ENCODE measurements around the gene USP6NL.

DNA sequence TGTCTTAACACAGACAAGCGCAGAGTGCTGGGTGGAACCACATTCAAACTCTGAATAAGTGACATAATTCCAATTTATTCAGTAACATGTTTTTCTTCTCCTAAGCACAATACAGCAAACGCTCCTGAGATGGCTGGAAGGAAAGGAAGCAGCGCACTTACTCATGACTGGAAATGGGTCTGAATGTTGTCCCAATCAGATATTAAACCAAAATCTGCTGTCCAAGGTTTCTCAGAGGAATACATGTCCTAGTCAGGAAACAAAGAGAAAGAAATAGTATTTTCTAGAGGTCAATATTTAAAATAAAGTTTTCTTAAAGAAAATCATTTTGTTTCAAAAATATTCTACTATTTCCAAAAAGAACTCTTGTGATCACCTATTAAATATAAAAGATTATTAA, 14.0 kb downstream of the USP6NL start:
- TF ChIP-seq SP1 (IDR thresholded peaks at IDR 0.05) (no peak), BHLHE40 (IDR thresholded peaks at IDR 0.05; ENCODE audit: borderline replicate concordance) (no peak), FOXA1 (IDR thresholded peaks at IDR 0.05) (no peak)
